WTC11 (cell line): ENCODE data around the gene SLC23A2.

Experiments used
- CREB1 ChIP-seq: sonication (generic); formaldehyde crosslinking; IDR thresholded peaks from 2 replicates; pipeline ENCODE4 v1.8.0; 2023; ENCODE audit warnings: mild to moderate bottlenecking, missing genetic modification reagents
- GABPB1 ChIP-seq: sonication (generic); formaldehyde crosslinking; IDR thresholded peaks from 2 replicates; pipeline ENCODE4 v1.8.1; 2023; ENCODE audit warnings: mild to moderate bottlenecking, missing genetic modification reagents
- ZNF416 ChIP-seq: fragments of 250-450 bp; sonication (Bioruptor Pico); IDR thresholded peaks from 2 replicates; pipeline ENCODE4 v1.9.0; 2021; ENCODE audit warnings: mild to moderate bottlenecking, inconsistent platforms
- TF ChIP-seq, protein P1 (sequence below): fragments of 200-600 bp; IDR thresholded peaks from 2 replicates; pipeline ENCODE4 v1.8.0; 2022; ENCODE audit warnings: antibody characterized with exemption

DNA sequence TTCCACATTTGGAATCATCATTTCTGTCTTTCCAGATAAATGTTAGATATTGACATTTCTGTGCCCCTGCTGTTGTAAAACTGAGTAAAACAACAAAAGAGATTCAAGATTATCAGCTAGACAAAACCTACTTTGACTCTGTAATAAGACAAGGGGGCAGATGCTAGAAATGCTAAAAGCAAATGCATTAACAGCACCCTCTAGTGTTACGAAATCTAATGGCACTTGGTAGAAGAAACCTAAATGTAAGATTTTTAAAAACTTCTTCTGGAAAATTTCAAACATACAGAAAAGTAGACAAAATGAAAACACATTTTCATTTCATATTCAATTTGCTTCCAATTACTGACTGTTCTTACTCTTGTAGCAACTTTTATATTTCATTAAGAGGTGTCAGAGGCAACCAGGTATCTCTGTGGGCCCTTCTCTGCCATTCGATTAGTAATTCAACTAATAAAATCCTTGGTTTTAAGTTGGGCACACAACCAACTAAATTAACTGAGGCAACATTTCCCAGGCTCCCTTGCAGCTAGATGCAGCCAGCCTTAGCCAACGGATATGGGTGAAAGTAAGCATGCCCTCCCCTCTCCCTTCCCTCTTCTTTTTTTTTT lies 45.0 kb downstream of the SLC23A2 start:
- no peak for TF ChIP-seq GABPB1 (CRISPR knock-in tag)
- TF ChIP-seq, protein P1, sequence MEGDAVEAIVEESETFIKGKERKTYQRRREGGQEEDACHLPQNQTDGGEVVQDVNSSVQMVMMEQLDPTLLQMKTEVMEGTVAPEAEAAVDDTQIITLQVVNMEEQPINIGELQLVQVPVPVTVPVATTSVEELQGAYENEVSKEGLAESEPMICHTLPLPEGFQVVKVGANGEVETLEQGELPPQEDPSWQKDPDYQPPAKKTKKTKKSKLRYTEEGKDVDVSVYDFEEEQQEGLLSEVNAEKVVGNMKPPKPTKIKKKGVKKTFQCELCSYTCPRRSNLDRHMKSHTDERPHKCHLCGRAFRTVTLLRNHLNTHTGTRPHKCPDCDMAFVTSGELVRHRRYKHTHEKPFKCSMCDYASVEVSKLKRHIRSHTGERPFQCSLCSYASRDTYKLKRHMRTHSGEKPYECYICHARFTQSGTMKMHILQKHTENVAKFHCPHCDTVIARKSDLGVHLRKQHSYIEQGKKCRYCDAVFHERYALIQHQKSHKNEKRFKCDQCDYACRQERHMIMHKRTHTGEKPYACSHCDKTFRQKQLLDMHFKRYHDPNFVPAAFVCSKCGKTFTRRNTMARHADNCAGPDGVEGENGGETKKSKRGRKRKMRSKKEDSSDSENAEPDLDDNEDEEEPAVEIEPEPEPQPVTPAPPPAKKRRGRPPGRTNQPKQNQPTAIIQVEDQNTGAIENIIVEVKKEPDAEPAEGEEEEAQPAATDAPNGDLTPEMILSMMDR = peak; percentile 59
- TF ChIP-seq CREB1 (CRISPR knock-in tag) = no peak
- TF ChIP-seq ZNF416 = no peak
